Measurements from ENCODE around the gene GLIS1.

DNA sequence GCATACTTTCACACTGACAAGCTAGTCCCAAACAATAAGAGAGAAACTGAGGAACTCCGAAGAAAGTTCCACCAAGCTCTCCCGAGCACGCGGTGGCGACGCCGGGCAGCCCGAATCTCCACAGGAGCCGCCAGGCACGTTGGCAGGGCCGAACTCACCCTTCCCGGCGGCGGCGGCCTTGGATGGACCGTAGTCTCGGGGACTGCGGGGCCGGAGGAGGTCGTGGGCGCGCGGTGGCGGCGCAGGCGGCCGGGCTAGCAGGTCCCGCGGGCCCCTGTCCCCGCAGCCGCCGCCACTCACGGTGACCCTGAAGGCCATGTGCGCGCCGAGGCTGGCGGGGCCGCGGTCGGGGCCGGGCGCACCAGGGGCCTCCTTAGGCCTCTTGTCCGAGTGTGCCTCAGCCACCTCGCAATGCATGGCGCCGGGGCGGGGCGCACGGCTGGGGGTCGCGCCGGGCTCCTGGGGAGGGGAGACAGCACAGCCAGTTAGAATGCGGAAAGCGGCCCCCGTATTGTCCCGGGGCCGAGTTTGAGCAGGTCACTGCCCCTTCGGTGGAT lies 1.2 kb downstream of the GLIS1 start:
- TF ChIP-seq, protein P1, sequence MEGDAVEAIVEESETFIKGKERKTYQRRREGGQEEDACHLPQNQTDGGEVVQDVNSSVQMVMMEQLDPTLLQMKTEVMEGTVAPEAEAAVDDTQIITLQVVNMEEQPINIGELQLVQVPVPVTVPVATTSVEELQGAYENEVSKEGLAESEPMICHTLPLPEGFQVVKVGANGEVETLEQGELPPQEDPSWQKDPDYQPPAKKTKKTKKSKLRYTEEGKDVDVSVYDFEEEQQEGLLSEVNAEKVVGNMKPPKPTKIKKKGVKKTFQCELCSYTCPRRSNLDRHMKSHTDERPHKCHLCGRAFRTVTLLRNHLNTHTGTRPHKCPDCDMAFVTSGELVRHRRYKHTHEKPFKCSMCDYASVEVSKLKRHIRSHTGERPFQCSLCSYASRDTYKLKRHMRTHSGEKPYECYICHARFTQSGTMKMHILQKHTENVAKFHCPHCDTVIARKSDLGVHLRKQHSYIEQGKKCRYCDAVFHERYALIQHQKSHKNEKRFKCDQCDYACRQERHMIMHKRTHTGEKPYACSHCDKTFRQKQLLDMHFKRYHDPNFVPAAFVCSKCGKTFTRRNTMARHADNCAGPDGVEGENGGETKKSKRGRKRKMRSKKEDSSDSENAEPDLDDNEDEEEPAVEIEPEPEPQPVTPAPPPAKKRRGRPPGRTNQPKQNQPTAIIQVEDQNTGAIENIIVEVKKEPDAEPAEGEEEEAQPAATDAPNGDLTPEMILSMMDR (IDR thresholded peaks at IDR 0.05; ENCODE audit: insufficient read depth, low read length, poor library complexity, severe bottlenecking) = no peak
- no peak for TF ChIP-seq EZH2phosphoT487 (conservative IDR thresholded peaks at IDR 0.05; ENCODE audit: low read length)
